ENCODE results near the gene ANKZF1.

The ANKZF1 gene

DNA sequence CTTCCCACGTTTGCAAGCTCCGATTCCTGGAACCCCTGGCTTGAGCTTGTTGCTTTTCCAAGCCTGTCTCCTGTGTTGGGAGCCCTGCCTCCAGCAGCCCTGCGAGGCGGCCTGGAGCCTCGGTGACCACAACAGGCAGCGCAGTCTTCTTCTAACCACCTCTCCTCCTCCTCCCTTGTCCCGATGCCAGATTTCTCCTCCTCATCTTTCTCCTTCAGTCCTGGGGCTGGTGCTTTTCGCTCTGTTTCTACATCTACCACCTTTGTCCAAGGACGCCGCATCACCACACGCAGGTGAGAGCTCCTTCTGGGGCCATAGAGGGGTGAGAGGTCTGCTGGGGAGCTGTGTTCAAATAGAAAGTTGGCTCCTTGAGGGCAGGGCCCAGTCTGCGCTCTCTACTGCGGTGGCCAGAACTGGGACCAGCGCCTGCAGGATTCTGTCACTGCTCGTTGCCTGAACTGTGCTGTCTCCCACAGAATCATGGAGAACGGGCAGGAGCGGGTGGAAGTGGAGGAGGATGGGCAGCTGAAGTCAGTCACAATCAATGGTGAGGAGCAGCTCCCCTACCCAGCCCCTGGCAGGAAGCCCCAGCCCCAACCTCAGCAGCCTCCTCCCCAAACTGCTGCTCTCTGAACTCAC lies 53.5 kb downstream of the ANKZF1 start:
- DNase-seq (ENCODE audit: low spot score): no peak

GRCh38 chr2:219284501-219285372 lies 55.1 kb downstream of the ANKZF1 start:
- no peak for DNase-seq (ENCODE audit: low spot score)

DNA sequence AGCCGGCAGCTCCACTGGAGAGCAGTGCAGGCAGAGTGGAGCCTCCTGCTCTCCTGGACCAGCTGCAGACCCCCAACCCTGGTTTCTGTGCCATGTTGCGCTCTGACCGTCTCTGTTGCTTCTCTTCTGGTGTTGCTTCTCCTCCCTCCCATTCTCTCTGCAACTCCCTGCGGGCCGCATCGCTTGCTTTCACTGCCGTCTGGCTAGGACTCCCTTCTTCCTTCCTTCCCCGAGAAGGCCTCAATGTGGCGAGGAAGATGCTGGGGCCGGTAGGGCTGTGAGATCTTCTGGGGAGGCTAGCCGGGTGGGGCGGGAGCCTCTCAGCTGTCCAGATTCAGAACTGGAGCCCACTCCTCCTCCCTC lies 55.7 kb downstream of the ANKZF1 start:
- DNase-seq (ENCODE audit: low spot score): no peak

GRCh38 chr2:219285894-219286425 lies 56.4 kb downstream of the ANKZF1 start:
- no peak for DNase-seq (ENCODE audit: low spot score)

Measured in NAMALWA (cell line).